ENCODE measurements around the gene ZMYND11.

DNA sequence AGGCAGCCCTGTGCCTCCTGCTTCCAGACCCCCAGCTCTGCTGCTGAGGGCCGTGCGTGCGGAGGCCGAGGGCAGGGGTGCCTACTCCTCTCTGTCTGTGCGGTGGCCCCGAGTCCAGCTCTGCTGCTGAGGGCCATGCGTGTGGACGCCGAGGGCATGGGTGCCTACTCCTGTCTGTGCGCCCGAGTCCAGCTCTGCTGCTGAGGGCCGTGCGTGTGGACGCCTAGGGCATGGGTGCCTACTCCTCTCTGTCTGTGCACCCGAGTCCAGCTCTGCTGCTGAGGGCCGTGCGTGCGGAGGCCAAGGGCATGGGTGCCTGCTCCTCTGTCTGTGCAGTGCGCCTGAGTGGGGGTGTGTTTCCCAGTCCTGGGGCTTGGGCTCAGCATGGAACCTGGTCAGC is 142.7 kb downstream of the ZMYND11 start:
- TF ChIP-seq TFCP2L1 (CRISPR knock-in tag; IDR thresholded peaks at IDR 0.05) (no peak), CTCF (IDR thresholded peaks at IDR 0.05) (no peak), CEBPB (IDR thresholded peaks at IDR 0.05) (no peak), EP300 (IDR thresholded peaks at IDR 0.05) (no peak), POLR2A (IDR thresholded peaks at IDR 0.05; ENCODE audit: low read length) (no peak; the same call in 1 of the 2 replicates), HOXA7 (CRISPR knock-in tag; IDR thresholded peaks at IDR 0.05) (no peak), NR3C1 (IDR thresholded peaks at IDR 0.05) (no peak), CHD4 (IDR thresholded peaks at IDR 0.05; ENCODE audit: borderline replicate concordance) (no peak), USF2 (IDR thresholded peaks at IDR 0.05) (no peak)

All from A549 (cell line).